Osteocyte (in vitro differentiated cells): ENCODE measurements around the gene IER3. TPM values are rescaled to one million over a fixed set of nuclear protein-coding genes. Genes with fewer than 3 reads are reported as not detected.

Experiments
- DNase-seq: peaks from one replicate; pipeline ENCODE4 v3.0.0; 2021; ENCODE audit warnings: mixed read lengths; ENCODE audit not compliant: unreplicated experiment; ENCODE audit errors: extremely low spot score
- H3K27ac Mint-ChIP-seq: one replicate; pipeline ENCODE4 v1.8.0; 2021; ENCODE audit warnings: mild to moderate bottlenecking, mixed read lengths; ENCODE audit not compliant: unreplicated experiment
- H3K27me3 Mint-ChIP-seq: one replicate; pipeline ENCODE4 v1.8.0; 2021; ENCODE audit warnings: mixed read lengths; ENCODE audit not compliant: unreplicated experiment
- H3K36me3 Mint-ChIP-seq: one replicate; pipeline ENCODE4 v1.8.0; 2021; ENCODE audit warnings: mixed read lengths; ENCODE audit not compliant: unreplicated experiment
- H3K4me1 Mint-ChIP-seq: one replicate; pipeline ENCODE4 v1.8.0; 2021; ENCODE audit warnings: mixed read lengths; ENCODE audit not compliant: unreplicated experiment
- H3K4me3 Mint-ChIP-seq: one replicate; pipeline ENCODE4 v1.8.0; 2021; ENCODE audit warnings: mild to moderate bottlenecking, moderate library complexity, mixed read lengths; ENCODE audit not compliant: unreplicated experiment
- H3K9me3 Mint-ChIP-seq: one replicate; pipeline ENCODE4 v1.8.0; 2021; ENCODE audit warnings: mixed read lengths; ENCODE audit not compliant: unreplicated experiment
- CTCF ChIP-seq: fragments of 200-600 bp; sonication (generic); IDR thresholded peaks from 2 replicates; pipeline ENCODE4 v1.5.0; 2021; ENCODE audit warnings: antibody characterized with exemption, mild to moderate bottlenecking, moderate library complexity
- total RNA-seq: library from RNA; stranded (reverse); gene quantifications from 2 replicates; pipeline ENCODE4 v1.2.1, GENCODE V29; 2021

Gene IER3
- total RNA-seq, 1 donor from 2014 or later: 418 TPM

- H3K27ac Mint-ChIP-seq: peak overlapping the region; percentile 96
- H3K4me1 Mint-ChIP-seq: peaks cover 81% of the 10 kb centered on the region
- H3K27me3 Mint-ChIP-seq: no peaks in the 10 kb centered on the region
- no peaks in the 10 kb centered on the region for H3K36me3 Mint-ChIP-seq
- no peaks in the 10 kb centered on the region for H3K9me3 Mint-ChIP-seq
- no peak for TF ChIP-seq CTCF
- H3K4me3 Mint-ChIP-seq: no peak overlapping the region
- DNase-seq: no peak
These were observed 5.4 kb upstream of the IER3 start for GRCh38 chr6:30749554-30750378.

DNA sequence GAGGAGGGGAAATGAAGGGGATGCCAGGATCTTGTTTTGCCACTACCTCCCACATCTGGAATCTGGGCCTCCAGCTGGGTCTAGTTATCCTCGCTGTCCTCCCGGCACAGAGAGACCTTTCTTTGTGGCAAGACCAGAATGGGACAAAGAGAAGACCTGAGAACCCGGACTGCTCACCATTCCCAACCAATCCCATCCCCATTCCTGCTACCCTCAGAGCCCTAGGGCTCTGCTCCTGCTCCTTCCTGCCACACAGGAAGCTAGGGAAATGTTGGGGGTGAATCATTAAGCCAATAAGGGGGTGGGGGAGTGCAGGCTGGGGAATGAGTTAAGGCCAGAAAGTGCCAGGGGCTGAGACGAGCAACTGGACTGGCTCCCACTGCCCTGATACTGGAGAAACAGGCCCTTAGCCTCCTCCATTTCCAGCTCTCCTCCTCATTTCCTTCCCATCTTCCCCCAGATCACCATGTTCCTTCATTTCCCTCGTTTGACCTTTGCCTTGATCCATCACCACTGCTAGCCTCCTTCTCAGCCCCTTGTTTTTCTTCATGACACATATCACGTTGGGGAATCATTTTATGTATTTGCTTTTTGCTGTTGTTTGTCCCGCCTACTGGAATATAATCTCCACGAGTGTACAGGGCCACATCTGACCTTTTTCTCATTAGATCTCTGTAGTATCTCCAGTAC lies 4.6 kb upstream of the IER3 start:
- peak overlapping the region; percentile 96 for H3K27ac Mint-ChIP-seq
- peak overlapping the region; percentile 12 for H3K4me3 Mint-ChIP-seq
- peaks cover 76% of the 10 kb centered on the region for H3K4me1 Mint-ChIP-seq
- H3K36me3 Mint-ChIP-seq: peaks cover under 1% of the 10 kb centered on the region
- DNase-seq: no peak
- no peaks in the 10 kb centered on the region for H3K27me3 Mint-ChIP-seq
- no peak for TF ChIP-seq CTCF
- no peaks in the 10 kb centered on the region for H3K9me3 Mint-ChIP-seq

DNA sequence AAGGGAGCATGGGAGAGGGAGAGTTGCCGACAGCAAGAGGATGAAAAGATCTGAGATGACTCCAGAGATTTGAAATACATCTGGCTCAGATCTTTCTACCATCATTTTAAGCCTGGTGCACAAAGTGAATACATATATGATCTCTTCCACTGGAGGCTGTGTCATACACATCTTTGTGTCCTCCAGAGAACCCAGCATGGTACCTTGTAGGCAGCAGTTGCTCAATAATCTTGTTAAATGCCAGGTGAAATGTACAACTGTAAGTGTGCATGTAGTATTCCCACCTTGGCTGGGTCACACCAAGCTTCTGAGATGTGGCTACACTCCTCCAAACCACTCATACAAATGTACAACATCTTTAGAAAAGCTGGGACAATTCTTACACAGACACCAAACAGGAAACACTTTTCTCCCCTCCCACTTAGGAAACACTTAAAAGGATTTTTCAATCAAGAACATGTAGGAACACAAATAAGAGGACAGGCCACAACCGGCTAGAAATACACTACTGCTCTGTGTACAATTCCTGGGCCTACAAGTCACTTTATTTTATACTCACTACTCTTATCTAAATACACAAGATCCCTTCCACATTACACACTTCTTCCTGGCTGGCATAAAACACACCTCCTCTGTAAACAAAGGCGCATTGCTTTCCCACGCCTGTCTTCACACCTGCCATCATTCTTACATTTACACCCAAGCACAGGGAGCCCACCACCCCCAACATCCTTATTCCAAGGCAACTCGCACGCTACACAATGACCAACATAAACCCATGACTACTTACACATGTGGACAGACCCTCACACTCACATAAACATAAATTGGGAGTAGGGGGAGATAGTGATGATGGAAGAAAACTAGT lies 3.8 kb upstream of the IER3 start:
- Mint-ChIP-seq H3K4me3 (peak overlapping the region; percentile 15), H3K27ac (peak overlapping the region; percentile 96), H3K4me1 (peaks cover 69% of the 10 kb centered on the region), H3K36me3 (peaks cover 10% of the 10 kb centered on the region), H3K9me3 (no peaks in the 10 kb centered on the region), H3K27me3 (no peaks in the 10 kb centered on the region)
- no peak for TF ChIP-seq CTCF
- no peak for DNase-seq

- H3K4me3 Mint-ChIP-seq: peak overlapping the region; percentile 15
- no peaks in the 10 kb centered on the region for H3K27me3 Mint-ChIP-seq
- no peaks in the 10 kb centered on the region for H3K9me3 Mint-ChIP-seq
- peaks cover 14% of the 10 kb centered on the region for H3K36me3 Mint-ChIP-seq
- TF ChIP-seq CTCF: no peak
- peak overlapping the region; percentile 96 for H3K27ac Mint-ChIP-seq
- H3K4me1 Mint-ChIP-seq: peaks cover 61% of the 10 kb centered on the region
- DNase-seq: no peak
These were observed 2.9 kb upstream of the IER3 start for GRCh38 chr6:30747300-30747687.
